HK-2 (cell line): ENCODE data around the gene GLIS2.
A peak's percentile ranks its signal among the peaks of the same experiment; 100 is the strongest.

ENCODE experiments used
- DNase-seq: peaks from one replicate; pipeline ENCODE4 v3.0.0-alpha.2; 2018; ENCODE audit not compliant: unreplicated experiment

The GLIS2 gene

GRCh38 chr16:4370151-4370550 lies 54.3 kb downstream of the GLIS2 start:
- DNase-seq = no peak

DNA sequence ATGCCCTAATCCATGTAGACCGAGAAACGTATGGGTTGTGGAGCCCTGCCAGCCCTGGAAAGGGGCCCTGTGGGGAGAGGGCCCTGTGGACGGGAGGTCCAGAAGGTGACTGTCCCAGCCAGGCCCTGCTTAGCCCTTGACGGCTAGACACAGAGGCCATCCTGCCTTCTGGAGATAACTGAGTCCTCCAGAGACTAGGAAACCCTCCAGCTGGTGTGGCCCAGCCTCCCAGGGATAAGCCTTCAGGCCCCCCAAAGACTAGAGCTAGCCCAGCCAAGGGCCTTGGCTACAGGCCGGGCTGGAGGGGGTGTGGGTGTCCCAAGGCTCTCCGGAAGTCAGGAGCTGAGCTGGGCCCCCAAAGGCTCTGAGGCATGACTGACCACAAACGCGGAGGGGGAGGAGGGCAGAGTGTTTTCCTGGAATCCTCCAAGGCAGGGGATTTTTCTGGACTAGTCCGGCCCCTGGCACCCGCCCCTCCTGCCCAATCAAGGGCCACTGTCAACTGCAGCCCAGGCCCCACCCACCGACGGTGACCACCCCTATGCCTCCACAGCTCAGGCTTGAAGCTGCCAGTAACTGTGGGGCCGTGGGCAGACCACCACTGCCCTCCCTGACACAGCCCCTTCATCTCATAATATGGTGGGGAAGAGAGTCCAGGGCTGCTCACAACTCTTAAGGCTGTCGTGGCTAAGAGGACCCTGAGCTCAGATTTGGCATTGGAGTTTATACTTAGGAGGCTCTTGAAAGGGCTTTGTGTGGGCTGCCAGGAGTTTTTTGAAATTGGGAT lies 54.9 kb downstream of the GLIS2 start:
- peak; percentile 80 for DNase-seq

- peak; percentile 76 for DNase-seq
Measured at GRCh38 chr16:4371357-4372000, 55.6 kb downstream of the GLIS2 start, which contains the start of gene VASN. Gene VASN, plus strand, starts transcription at chr16:4371848. Its CDS starts 9,030 bp downstream, at chr16:4380878.

GRCh38 chr16:4372001-4372577 lies 56.2 kb downstream of the GLIS2 start:
- DNase-seq = no peak

DNA sequence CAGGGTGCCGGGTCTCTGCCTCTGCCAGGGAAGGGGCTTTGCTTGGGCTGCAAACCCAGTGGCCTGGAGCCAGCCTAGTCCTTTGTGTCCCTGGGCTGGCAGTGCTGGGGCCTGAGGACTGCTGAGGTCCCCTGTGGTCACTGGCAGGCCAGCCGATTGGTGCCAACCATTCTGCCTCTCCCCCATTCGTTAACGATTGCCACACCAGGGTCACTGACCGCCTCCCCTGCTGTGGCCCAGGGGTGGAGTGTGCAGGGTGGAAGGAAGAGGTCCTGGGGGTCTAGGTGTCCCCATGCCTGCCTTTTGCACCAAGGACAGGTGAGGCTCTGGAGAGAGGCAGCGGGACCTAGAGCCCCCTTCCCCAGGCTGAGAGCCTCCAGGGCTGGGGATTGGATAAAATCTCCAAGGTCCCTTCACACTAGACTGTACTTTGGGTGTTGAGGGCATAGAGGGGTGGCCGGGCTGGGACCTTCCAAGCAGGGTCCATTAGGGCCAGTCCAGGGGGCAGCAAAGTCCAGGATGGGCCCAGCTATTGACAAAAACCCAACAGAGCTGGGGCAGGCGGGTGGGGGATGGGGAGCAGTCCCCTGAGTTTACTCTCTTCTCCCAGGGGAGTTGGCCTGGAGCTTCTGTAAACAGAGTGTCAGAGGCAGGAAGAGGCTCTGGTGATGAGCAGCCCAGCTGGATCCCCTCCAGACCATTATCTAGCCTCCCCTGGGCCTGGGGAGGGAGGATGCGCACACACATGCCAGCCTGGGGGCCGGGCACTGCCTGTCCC lies 56.9 kb downstream of the GLIS2 start:
- DNase-seq = peak; percentile 46

DNA sequence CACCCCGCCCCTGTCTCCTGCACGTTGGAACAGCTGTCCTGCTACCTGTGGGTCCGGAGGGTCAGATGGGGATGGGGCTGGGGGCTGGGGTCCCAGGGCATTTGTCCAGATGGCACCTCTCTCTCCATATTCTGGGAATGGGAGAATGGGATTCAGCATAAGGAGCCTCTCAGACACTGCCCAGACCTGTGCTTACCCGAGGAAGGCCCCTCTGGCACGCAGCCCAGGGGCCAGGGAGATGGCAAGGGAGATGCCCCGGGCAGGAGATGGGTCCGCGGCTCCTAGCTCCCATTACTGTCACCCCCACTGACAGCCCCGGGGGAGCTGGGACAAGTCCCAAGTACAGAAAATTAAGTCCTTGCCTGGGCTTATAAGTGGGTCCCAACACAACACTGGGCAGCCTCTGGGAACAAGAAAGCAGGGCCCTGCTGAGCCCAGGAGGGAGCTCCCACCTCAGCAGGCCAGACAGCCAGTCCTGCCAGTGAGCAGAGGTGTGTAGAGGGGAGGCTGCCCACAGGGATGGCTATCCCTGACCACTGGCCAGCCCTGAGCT lies 57.6 kb downstream of the GLIS2 start:
- peak; percentile 34 for DNase-seq

- DNase-seq = peak; percentile 57
Measured at GRCh38 chr16:4373909-4374742, 58.3 kb downstream of the GLIS2 start.

- no peak for DNase-seq
Measured at GRCh38 chr16:4375717-4376116, 59.9 kb downstream of the GLIS2 start.

- no peak for DNase-seq
Measured at GRCh38 chr16:4376126-4376892, 60.4 kb downstream of the GLIS2 start.

GRCh38 chr16:4376893-4377572 lies 61.2 kb downstream of the GLIS2 start:
- no peak for DNase-seq

- DNase-seq = no peak
Measured at GRCh38 chr16:4377573-4378154, 61.8 kb downstream of the GLIS2 start.

DNA sequence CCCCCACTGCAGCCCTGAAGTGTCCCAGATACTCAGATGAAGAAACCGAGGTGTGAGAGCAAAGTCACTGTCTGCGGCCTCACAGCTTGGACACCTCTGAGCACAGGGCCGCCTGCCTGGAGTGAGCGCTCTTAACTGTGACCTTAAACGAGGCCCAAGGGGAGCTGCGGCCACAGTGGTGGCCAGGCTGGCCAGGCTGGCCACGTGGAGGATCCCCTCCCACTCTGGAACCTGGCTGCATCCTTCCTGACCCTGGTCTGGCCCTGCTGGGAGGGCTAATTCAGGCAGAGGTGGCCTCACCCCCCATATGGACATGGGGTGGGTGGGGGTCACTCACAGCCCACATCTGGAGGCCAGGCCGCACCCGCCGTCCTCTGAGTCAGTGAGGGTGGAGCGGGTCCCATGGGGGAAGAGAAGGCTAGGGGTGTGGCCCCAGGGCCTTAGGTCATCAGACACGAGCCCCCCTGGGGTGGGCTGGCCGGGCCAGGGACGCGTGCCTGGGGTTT lies 62.3 kb downstream of the GLIS2 start:
- DNase-seq = no peak

DNA sequence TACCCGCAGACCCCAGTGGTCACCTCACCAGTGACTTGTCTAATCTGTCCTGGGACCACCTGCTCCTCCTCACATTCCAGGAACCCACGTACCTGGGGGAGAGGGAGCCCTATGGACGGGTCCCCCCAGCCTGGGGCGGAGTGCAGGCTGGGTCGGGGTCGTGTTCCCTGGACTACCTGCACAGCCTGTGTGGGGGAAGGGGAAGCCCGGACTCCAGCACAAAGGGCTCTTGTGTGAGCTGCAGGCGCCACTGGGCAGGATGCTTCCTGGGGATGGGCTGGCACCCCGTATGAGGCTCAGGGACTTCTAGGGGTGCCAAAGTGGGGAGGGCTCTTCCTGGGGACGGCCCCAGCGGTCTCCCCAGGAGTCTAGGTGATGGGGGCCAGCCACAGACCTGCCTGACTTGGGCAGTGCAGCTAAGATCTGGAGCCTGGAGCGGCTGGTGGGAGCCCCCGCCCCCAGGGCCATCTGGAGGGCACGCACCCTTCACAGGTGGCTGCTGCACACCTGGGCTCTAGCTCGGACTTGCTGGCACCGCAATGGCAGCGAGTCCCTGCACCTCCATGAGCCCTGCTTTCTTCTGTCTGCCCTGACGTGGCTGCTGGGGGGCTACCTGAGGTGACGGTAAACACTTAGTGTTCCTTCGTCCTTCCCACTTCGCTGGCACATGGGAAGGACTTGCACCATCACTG lies 63.3 kb downstream of the GLIS2 start:
- DNase-seq = no peak

- DNase-seq = no peak
Measured at GRCh38 chr16:4380119-4381063, 64.5 kb downstream of the GLIS2 start.

DNA sequence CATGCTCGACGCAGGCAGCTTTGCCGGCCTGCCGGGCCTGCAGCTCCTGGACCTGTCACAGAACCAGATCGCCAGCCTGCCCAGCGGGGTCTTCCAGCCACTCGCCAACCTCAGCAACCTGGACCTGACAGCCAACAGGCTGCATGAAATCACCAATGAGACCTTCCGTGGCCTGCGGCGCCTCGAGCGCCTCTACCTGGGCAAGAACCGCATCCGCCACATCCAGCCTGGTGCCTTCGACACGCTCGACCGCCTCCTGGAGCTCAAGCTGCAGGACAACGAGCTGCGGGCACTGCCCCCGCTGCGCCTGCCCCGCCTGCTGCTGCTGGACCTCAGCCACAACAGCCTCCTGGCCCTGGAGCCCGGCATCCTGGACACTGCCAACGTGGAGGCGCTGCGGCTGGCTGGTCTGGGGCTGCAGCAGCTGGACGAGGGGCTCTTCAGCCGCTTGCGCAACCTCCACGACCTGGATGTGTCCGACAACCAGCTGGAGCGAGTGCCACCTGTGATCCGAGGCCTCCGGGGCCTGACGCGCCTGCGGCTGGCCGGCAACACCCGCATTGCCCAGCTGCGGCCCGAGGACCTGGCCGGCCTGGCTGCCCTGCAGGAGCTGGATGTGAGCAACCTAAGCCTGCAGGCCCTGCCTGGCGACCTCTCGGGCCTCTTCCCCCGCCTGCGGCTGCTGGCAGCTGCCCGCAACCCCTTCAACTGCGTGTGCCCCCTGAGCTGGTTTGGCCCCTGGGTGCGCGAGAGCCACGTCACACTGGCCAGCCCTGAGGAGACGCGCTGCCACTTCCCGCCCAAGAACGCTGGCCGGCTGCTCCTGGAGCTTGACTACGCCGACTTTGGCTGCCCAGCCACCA lies 65.4 kb downstream of the GLIS2 start:
- no peak for DNase-seq
